Measurements from ENCODE around the gene GAB3. TPM values are rescaled to one million over a fixed set of nuclear protein-coding genes. Genes with fewer than 3 reads are reported as not detected.

The GAB3 gene
- total and polyA plus RNA-seq, 2 of the 4 experiments (the other 2 are of a cell fraction) = 2.2 to 3.7 TPM

GRCh38 chrX:154784149-154784995 lies 33.5 kb upstream of the GAB3 start:
- no peak overlapping the region for H3K4me3 ChIP-seq (ENCODE audit: insufficient read depth, low read depth, low read length)
- H3K4me2 ChIP-seq (ENCODE audit: low read depth, low read length) = no peak overlapping the region
- dilution Hi-C loops (cut with HindIII; ENCODE audit: low sequenced_read_pairs, unreplicated experiment) = no loop called here
- H3K9me1 ChIP-seq (ENCODE audit: insufficient read depth, low read length) = peaks cover 6% of the 10 kb centered on the region; the same call in 1 of the 2 replicates
- H4K8ac ChIP-seq (ENCODE audit: low read depth in 2 of 2, low read length in 2 of 2) = no peak overlapping the region
- no peak for TF ChIP-seq NFE2L2 (IDR thresholded peaks at IDR 0.05; ENCODE audit: low read depth, low read length)
- no peak for TF ChIP-seq RAD21 (IDR thresholded peaks at IDR 0.05; ENCODE audit: low read length)
- no peak for TF ChIP-seq MAFK (IDR thresholded peaks at IDR 0.05; ENCODE audit: low read depth, low read length)
- no peak for TF ChIP-seq RCOR1 (IDR thresholded peaks at IDR 0.05; ENCODE audit: insufficient replicate concordance, low read length)
- TF ChIP-seq MXI1 (IDR thresholded peaks at IDR 0.05; ENCODE audit: borderline replicate concordance, low read depth, low read length) = no peak
- TF ChIP-seq SMC3 (IDR thresholded peaks at IDR 0.05; ENCODE audit: low read depth, low read length) = no peak
- TF ChIP-seq MAZ (IDR thresholded peaks at IDR 0.05; ENCODE audit: borderline replicate concordance, low read depth, low read length) = no peak
- no peak for TF ChIP-seq RFX5 (IDR thresholded peaks at IDR 0.05; ENCODE audit: low read depth, low read length)
- no peak for TF ChIP-seq ELK1 (IDR thresholded peaks at IDR 0.05; ENCODE audit: borderline replicate concordance, low read depth, low read length)
- TF ChIP-seq FOS (IDR thresholded peaks at IDR 0.05; ENCODE audit: low read depth, low read length) = no peak
- no peak for TF ChIP-seq BHLHE40 (IDR thresholded peaks at IDR 0.05; ENCODE audit: low read depth, low read length)
- TF ChIP-seq, protein P1, sequence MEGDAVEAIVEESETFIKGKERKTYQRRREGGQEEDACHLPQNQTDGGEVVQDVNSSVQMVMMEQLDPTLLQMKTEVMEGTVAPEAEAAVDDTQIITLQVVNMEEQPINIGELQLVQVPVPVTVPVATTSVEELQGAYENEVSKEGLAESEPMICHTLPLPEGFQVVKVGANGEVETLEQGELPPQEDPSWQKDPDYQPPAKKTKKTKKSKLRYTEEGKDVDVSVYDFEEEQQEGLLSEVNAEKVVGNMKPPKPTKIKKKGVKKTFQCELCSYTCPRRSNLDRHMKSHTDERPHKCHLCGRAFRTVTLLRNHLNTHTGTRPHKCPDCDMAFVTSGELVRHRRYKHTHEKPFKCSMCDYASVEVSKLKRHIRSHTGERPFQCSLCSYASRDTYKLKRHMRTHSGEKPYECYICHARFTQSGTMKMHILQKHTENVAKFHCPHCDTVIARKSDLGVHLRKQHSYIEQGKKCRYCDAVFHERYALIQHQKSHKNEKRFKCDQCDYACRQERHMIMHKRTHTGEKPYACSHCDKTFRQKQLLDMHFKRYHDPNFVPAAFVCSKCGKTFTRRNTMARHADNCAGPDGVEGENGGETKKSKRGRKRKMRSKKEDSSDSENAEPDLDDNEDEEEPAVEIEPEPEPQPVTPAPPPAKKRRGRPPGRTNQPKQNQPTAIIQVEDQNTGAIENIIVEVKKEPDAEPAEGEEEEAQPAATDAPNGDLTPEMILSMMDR (conservative IDR thresholded peaks at IDR 0.05; ENCODE audit: low read depth, low read length) = no peak
- no peak for TF ChIP-seq POLR2A (IDR thresholded peaks at IDR 0.05; ENCODE audit: low read depth, low read length)
- TF ChIP-seq CHD1 (IDR thresholded peaks at IDR 0.05; ENCODE audit: low read depth, low read length) = no peak
- BruUV-seq (replicated peaks) = no TSS peak
- no peak overlapping the region for H4K5ac ChIP-seq (ENCODE audit: low read depth, low read length)
- H3K23ac ChIP-seq (ENCODE audit: low read depth, low read length) = no peak overlapping the region
- H4K91ac ChIP-seq (ENCODE audit: insufficient read depth, low read depth, low read length) = no peak overlapping the region
- no peaks in the 10 kb centered on the region for H3K9me3 ChIP-seq (ENCODE audit: control insufficient read depth, insufficient read depth, low read length)
- no peak overlapping the region for H3K14ac ChIP-seq (replicated peaks; ENCODE audit: low read depth, low read length)
- H3K27me3 ChIP-seq (ENCODE audit: control insufficient read depth, insufficient read depth, low read length) = no peaks in the 10 kb centered on the region
- no peak overlapping the region for H2BK5ac ChIP-seq (ENCODE audit: low read depth, low read length, poor library complexity, severe bottlenecking)
- 0 out of 2 replicates have a peak, but pooled peaks cover 5% of the 10 kb centered on the region for H3K36me3 ChIP-seq (ENCODE audit: control insufficient read depth, insufficient read depth, low read length)
- no peak overlapping the region for H3K18ac ChIP-seq (ENCODE audit: low read depth, low read length)
- no peak for DNase-seq
- POLR2A ChIA-PET (ENCODE audit: unreplicated experiment) = no interaction called here
- H3K4me1 ChIP-seq (ENCODE audit: control insufficient read depth, insufficient read depth, low read length) = peaks cover 2% of the 10 kb centered on the region; the same call in 1 of the 2 replicates
- H2BK120ac ChIP-seq (ENCODE audit: low read depth, low read length) = no peak overlapping the region
- in situ Hi-C loops (cut with MboI; ENCODE audit: low sequenced_read_pairs) = no loop called here
- no peak overlapping the region for H3K9ac ChIP-seq (ENCODE audit: low read depth, low read length)
- H2BK15ac ChIP-seq (ENCODE audit: low read depth, low read length) = no peak overlapping the region
- no peak overlapping the region for H3K56ac ChIP-seq (ENCODE audit: extremely low read depth, insufficient read depth, low read length)
- intact Hi-C loops (cut with micrococcal nuclease) = no loop called here
- no peaks in the 10 kb centered on the region for H4K20me1 ChIP-seq (ENCODE audit: insufficient read depth, low read length)
- no peak overlapping the region for H2AFZ ChIP-seq (replicated peaks; ENCODE audit: low read length, poor library complexity)
- WGBS, 2 experiments (ENCODE audit: extremely low coverage in 2 of 2, insufficient read length in 1 of 2) = 90 to 100% methylated on average over 1 to 2 of the region's 13 CpGs
- H2AK9ac ChIP-seq (replicated peaks; ENCODE audit: low read depth, low read length, poor library complexity) = no peak overlapping the region
- no peak overlapping the region for H2AK5ac ChIP-seq (ENCODE audit: low read depth, low read length)
- ATAC-seq (ENCODE audit: low read depth) = no peak
- CTCF ChIA-PET = no interaction called here
- H2BK20ac ChIP-seq (ENCODE audit: low read depth, low read length) = no peak overlapping the region
- H3K79me1 ChIP-seq (ENCODE audit: low read depth in 1 of 2, low read length in 2 of 2) = peaks cover 0 to 3% of the 10 kb centered on the region in 2 experiments; a peak in 2 of 4 replicates
- no peak overlapping the region for H3K4ac ChIP-seq (ENCODE audit: low read depth, low read length)
- no peak overlapping the region for H3K27ac ChIP-seq (ENCODE audit: insufficient read depth, low read length)
